Uterus (tissue), 2 donors: ENCODE data around the gene SP2.

Experiments
- POLR2A ChIP-seq, 2 donors: fragments of 450-650 bp; IDR thresholded peaks; one replicate each; pipeline ENCODE4 v1.6.1; 2016; ENCODE audit warnings: antibody characterized with exemption in 2 of 2, mild to moderate bottlenecking in 1 of 2, moderate library complexity in 1 of 2
- TF ChIP-seq, protein P1 (sequence below), 4 experiments: fragments of 200-600 bp in 2 of 4; fragments of 450-650 bp in 2 of 4; sonication (generic) in 2 of 4; IDR thresholded peaks; one replicate each; pipeline ENCODE4 v1.5.1; 2016 to 2019; ENCODE audit warnings: antibody characterized with exemption in 4 of 4, mild to moderate bottlenecking in 2 of 4, moderate library complexity in 1 of 4

DNA sequence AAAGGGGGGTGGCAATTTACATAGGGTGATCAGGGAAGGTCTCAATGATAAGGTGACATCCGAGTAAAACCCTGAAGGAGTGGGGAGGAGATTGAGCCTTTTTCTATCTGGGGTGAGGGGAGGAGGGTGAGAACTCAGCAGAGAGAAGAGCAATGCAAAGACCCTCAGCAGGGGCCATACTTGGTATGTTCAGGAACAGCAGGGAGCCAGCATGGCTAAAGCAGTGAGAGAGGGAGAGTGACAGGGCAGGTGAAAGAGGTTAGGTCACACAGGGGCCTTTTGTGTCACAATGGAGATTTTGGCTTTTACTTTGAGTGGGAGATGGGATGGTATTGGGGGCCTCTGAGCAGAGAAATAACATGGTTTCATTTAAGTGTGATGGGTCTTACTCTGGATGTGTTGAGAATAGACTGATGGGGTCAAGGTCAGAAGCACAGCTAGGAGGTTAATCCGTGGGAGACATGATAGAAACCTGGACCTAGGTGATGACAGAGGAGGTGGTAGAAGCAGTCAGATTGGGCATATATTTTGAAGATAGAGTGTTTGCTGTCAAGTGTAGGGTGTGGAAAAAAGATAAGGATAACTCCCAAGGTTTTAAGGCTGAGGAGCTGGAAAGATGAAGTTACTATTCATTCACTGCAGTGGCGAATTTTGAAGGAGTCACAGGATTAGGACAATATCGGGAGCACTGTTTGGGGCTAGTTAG is 6.2 kb downstream of the SP2 start:
- TF ChIP-seq, protein P1, sequence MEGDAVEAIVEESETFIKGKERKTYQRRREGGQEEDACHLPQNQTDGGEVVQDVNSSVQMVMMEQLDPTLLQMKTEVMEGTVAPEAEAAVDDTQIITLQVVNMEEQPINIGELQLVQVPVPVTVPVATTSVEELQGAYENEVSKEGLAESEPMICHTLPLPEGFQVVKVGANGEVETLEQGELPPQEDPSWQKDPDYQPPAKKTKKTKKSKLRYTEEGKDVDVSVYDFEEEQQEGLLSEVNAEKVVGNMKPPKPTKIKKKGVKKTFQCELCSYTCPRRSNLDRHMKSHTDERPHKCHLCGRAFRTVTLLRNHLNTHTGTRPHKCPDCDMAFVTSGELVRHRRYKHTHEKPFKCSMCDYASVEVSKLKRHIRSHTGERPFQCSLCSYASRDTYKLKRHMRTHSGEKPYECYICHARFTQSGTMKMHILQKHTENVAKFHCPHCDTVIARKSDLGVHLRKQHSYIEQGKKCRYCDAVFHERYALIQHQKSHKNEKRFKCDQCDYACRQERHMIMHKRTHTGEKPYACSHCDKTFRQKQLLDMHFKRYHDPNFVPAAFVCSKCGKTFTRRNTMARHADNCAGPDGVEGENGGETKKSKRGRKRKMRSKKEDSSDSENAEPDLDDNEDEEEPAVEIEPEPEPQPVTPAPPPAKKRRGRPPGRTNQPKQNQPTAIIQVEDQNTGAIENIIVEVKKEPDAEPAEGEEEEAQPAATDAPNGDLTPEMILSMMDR (IDR thresholded peaks at IDR 0.05): no peak
- no peak for TF ChIP-seq POLR2A (IDR thresholded peaks at IDR 0.05)
